RWPE1 (cell line): Measurements from ENCODE around the gene RASL10B.

ENCODE experiments used
- CTCF ChIA-PET: fragments of 350-600 bp; sonication (Branson Sonifier 250); formaldehyde crosslinking; extraction: SDS; loops from one replicate; lab custom pipeline; 2021; lab: Yijun Ruan, JAX
- POLR2A ChIA-PET: fragments of 400-600 bp; formaldehyde crosslinking; extraction: SDS; loops from one replicate; lab custom pipeline; 2020; ENCODE audit warnings: antibody characterized with exemption; ENCODE audit not compliant: low non-redundant PET; lab: Yijun Ruan, JAX
- DNase-seq: peaks from one replicate; pipeline ENCODE4 v3.0.0; 2012; ENCODE audit warnings: low spot score
- H3K27ac ChIP-seq: fragments of 450-650 bp; 2 replicates; pipeline ENCODE4 v1.5.1; 2017
- TF ChIP-seq, protein P1 (sequence below): fragments of 450-650 bp; conservative IDR thresholded peaks from 2 replicates; pipeline ENCODE4 v1.5.1; 2017; ENCODE audit warnings: low read depth, mild to moderate bottlenecking

RASL10B gene

DNA sequence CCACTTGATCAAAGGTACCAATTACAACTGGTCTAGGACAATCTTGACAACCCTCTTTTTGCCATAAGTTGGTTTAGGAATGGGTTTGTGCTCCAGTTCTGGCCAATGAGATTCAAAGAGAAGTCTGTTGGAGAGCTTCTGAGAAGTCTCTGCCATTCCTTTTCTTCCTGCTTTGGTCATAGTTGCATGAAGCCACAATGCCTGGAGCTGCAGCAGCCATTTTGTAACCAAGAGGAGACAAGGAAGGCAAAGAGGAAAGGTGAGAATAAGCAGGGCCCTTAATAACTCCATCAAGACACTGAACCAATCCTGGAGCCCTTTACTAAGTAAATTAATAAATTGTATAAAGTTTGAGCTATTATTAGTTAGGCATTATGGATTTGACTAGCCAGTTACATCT is 25.8 kb downstream of the RASL10B start:
- TF ChIP-seq, protein P1, sequence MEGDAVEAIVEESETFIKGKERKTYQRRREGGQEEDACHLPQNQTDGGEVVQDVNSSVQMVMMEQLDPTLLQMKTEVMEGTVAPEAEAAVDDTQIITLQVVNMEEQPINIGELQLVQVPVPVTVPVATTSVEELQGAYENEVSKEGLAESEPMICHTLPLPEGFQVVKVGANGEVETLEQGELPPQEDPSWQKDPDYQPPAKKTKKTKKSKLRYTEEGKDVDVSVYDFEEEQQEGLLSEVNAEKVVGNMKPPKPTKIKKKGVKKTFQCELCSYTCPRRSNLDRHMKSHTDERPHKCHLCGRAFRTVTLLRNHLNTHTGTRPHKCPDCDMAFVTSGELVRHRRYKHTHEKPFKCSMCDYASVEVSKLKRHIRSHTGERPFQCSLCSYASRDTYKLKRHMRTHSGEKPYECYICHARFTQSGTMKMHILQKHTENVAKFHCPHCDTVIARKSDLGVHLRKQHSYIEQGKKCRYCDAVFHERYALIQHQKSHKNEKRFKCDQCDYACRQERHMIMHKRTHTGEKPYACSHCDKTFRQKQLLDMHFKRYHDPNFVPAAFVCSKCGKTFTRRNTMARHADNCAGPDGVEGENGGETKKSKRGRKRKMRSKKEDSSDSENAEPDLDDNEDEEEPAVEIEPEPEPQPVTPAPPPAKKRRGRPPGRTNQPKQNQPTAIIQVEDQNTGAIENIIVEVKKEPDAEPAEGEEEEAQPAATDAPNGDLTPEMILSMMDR, result no peak
- POLR2A ChIA-PET, result no interaction called here
- CTCF ChIA-PET, result interaction anchor here (1.4 to 2.4 kb wide), 2 partner anchors 10 to 48 kb away, joined by 3 to 19 read pairs; no protein-coding TSS in a partner anchor

DNA sequence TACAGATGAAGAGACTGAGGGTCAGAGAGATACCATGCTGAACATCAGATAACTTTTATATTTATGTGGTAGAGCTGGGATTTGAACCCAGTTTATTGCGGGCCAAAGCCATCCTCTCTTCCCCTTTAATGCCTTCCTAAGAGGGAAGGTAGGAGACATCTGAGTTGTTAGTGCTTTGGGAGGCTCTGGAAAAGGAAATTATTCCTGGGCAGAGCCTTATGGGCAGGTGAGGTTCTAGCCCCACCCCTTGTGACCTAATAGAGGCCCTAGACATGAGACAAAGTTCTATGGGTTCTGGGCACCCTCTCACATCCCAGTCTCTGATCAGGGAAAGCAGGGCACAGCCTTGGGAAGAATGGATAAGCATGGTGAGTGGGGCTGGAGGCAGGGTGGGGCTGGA is 29.1 kb downstream of the RASL10B start, which contains the start of gene C17orf50:
C17orf50 (plus strand) TSS at position 301 of the 400 bp plus-strand sequence; CDS start at position 356, 55 bp downstream.
- CTCF ChIA-PET, result interaction anchor here (0.6 kb wide), 1 partner anchor 20 kb away, joined by 5 read pairs; no protein-coding TSS in a partner anchor
- POLR2A ChIA-PET, result no interaction called here
- TF ChIP-seq, protein P1, result no peak
- DNase-seq, result no peak
- no peak within 1 kb of the TSS for H3K27ac ChIP-seq

More for the DNA sequence above, 25.8 kb downstream of the RASL10B start:
- no peak for DNase-seq
- no peak overlapping the region for H3K27ac ChIP-seq

DNA sequence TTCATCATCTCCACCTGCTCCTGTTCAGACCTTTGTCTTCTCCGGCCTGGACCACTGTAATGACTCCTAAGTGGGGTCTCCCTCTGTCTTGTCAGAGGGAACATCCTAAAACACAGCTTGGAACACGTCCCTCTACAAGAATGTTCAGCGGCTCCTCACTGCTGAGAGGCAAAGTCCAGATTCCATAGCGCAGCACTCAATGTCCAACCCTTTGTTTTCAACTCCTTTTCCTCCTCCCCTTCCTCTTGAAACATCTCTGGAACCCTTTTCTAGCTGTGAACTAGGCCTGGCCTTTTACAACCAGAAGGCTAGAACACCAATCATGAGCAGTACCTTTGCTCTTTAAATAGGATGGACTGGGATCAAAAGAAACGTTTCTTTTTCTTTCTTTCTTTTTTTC is 30.2 kb downstream of the RASL10B start:
- TF ChIP-seq, protein P1, result no peak
- no peak overlapping the region for H3K27ac ChIP-seq
- POLR2A ChIA-PET, result no interaction called here
- CTCF ChIA-PET, result interaction anchor here (0.8 to 3.1 kb wide), 2 partner anchors 44 to 47 kb away, joined by 3 to 54 read pairs; partner anchors contain the start of gene TAF15
- no peak for DNase-seq

DNA sequence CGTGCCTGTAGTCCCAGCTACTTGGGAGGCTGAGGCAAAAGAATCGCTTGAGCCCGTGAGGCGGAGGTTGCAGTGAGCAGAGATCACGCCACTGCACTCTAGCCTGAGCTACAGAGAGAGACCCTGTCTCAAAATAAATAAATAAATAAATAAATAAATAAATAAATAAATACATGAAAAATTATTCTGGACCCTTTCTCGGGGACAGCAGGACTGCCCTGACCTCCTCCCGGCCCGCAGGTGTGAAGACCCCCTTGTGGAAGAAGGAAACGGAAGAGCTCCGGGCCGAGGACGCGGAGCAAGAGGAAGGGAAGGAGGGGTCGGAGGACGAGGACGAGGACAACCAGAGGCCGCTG is 32.3 kb downstream of the RASL10B start:
- CTCF ChIA-PET, result interaction anchor here (0.6 to 4.7 kb wide), 19 partner anchors 9 to 752 kb away, joined by 3 to 71 read pairs (median 5); partner anchors contain the start of genes AP2B1, GAS2L2, MMP28 and TAF15
- POLR2A ChIA-PET, result interaction anchor here (0.6 to 0.7 kb wide), 2 partner anchors 41 to 575 kb away, joined by 3 to 8 read pairs; no protein-coding TSS in a partner anchor
- DNase-seq, result no peak
- peak overlapping the region; percentile 37 for H3K27ac ChIP-seq
- TF ChIP-seq, protein P1, result no peak

DNA sequence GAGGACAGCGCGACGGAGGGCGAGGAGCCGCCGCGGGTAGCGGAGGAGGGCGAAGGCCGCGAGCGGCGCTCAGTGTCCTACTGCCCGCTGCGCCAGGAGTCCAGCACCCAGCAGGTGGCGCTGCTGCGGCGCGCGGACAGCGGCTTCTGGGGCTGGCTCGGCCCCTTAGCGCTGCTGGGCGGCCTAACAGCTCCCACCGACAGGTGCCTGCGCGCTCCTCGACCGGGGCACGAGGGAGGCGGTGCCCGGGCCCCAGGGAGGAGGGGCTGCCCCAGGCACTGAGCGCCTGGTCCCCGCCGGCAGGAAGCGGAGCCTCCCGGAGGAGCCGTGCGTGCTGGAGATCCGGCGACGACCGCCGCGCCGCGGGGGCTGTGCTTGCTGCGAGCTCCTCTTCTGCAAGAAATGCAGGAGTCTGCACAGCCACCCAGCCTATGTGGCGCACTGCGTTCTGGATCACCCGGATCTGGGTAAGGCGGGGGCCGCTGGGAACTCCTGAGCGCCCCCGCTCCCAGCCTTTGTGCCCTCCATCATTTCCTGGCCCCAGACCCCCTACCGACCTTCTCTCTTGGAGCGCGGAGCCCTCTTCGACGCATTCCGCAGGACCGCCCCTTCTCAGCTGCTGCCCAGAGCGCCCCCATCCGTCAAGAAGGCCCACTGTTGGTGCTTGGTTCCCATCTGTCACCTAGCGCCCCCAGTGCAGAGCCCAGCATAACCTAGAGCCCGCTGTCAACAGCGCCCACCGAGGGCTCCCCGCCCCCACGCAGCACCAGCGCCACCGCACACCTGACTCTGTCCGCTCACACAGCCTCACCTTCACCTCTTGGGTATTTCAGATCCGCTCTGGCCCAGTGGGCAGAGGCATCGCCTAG is 32.9 kb downstream of the RASL10B start:
- POLR2A ChIA-PET, result interaction anchor here (0.6 kb wide), 1 partner anchor 41 kb away, joined by 3 read pairs; no protein-coding TSS in a partner anchor
- H3K27ac ChIP-seq, result peak overlapping the region; percentile 37
- DNase-seq, result peak; percentile 91
- TF ChIP-seq, protein P1, result peak; percentile 93
- CTCF ChIA-PET, result interaction anchor here (0.5 to 4.7 kb wide), 21 partner anchors 9 to 752 kb away, joined by 3 to 71 read pairs (median 4); partner anchors contain the start of genes AP2B1, GAS2L2, MMP28 and TAF15

DNA sequence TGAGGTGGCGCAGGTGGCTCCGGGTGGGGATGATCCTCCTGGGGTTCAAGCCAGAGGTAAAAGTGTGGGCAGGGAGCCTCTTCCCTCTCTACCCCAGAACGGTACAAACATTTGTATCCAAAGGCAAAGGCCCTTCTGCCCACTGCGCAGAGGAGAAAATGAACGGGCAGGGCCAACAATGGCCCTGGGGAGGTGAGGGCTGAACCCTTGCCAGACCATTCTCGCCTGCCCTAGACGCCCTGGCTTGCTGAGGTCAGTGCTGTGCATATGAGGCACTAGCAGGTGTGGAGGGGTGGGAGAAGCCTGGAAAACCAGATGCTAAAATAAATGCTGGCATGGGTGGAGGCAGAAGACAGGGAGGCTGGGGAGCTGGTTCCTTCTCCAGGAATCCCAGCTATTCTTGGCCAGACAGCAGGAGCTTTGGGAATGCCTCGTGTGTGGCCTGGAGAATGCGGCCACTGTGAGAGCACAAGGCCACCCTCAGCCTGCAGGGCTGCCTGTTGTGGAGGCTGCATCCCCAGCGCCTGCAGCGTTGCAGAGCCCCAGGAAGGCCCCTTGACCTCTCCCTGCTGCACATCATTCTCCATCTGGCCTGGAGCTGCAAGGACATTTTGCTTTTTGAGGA is 33.8 kb downstream of the RASL10B start:
- POLR2A ChIA-PET, result no interaction called here
- CTCF ChIA-PET, result interaction anchor here (0.7 to 4.7 kb wide), 3 partner anchors 29 to 44 kb away, joined by 3 to 71 read pairs (median 22); partner anchors contain the start of genes MMP28 and TAF15
- TF ChIP-seq, protein P1, result no peak
- H3K27ac ChIP-seq, result peak overlapping the region; percentile 37
- DNase-seq, result no peak
